Esophagus muscularis mucosa (tissue), 4 donors: ENCODE data around the gene SH2D6.
A peak's percentile ranks its signal among the peaks of the same experiment; 100 is the strongest.

Experiments used
- EP300 ChIP-seq: sonication (generic); formaldehyde crosslinking; IDR thresholded peaks from one replicate; pipeline ENCODE4 v1.6.1; 2017; ENCODE audit warnings: antibody characterized with exemption
- POLR2A ChIP-seq: fragments of 450-650 bp; IDR thresholded peaks from one replicate; pipeline ENCODE4 v1.6.1; 2017; ENCODE audit warnings: antibody characterized with exemption, moderate library complexity, mild to moderate bottlenecking, low read depth
- POLR2AphosphoS5 ChIP-seq, 2 donors: sonication (generic); formaldehyde crosslinking; IDR thresholded peaks; one replicate each; pipeline ENCODE4 v1.6.1; 2017; ENCODE audit warnings: antibody characterized with exemption in 2 of 2
- TF ChIP-seq, protein P1 (sequence below), 3 experiments: fragments of 200-600 bp in 2 of 3; fragments of 450-650 bp in 1 of 3; sonication (generic) in 2 of 3; IDR thresholded peaks; one replicate each; pipeline ENCODE4 v1.5.1; 2017 to 2019; ENCODE audit warnings: antibody characterized with exemption in 3 of 3, mild to moderate bottlenecking in 2 of 3, moderate library complexity in 1 of 3

DNA sequence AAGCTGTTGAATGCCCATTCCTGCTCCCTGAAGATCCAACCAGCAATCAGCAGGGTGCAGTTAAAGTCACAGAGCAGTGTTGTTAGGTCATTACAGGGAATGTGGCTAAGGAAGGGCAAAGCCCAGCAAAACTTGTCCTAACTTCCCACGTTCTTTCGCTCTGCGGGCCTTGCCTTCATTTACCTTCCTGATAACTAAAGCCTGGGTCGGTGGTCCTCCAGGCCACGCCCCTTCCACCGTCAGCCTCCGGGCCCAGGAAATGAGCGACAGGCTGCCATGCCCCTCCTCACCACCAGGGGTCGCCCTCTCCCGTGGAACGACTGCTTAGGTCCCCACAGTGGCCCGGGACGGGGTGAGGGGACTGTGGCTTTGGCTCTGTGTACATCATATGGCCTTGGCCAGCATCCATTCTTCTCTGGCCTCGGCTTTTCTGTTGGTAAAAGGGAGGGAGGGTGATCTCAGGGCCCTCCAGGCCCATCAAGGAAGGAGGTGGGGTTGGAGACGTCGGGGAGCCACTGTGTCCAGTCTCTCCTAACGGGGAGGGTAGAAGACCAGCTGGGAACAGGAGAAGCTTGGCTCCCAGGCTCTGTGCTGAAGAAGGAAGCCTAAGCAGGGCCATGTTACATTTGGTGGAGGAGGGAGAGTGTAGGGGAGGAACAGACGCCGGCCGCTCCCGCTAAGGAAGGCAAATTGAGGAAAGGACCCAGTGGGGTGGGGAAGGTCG lies 2.2 kb downstream of the SH2D6 start:
- TF ChIP-seq, protein P1, sequence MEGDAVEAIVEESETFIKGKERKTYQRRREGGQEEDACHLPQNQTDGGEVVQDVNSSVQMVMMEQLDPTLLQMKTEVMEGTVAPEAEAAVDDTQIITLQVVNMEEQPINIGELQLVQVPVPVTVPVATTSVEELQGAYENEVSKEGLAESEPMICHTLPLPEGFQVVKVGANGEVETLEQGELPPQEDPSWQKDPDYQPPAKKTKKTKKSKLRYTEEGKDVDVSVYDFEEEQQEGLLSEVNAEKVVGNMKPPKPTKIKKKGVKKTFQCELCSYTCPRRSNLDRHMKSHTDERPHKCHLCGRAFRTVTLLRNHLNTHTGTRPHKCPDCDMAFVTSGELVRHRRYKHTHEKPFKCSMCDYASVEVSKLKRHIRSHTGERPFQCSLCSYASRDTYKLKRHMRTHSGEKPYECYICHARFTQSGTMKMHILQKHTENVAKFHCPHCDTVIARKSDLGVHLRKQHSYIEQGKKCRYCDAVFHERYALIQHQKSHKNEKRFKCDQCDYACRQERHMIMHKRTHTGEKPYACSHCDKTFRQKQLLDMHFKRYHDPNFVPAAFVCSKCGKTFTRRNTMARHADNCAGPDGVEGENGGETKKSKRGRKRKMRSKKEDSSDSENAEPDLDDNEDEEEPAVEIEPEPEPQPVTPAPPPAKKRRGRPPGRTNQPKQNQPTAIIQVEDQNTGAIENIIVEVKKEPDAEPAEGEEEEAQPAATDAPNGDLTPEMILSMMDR (IDR thresholded peaks at IDR 0.05) = peak in 2 of 3 experiments; percentile 100
- TF ChIP-seq POLR2A = no peak
- TF ChIP-seq EP300 = no peak
- peak; percentile 63 to 79 for TF ChIP-seq POLR2AphosphoS5 (IDR thresholded peaks at IDR 0.05)
